PFSK-1 (cell line): ENCODE results near the gene C5.

Source experiments
- FOXP2 ChIP-seq: optimal IDR thresholded peaks from 2 replicates; pipeline ENCODE3; 2011; ENCODE audit warnings: borderline replicate concordance, control low read depth, inconsistent platforms; ENCODE audit not compliant: insufficient read depth; ENCODE audit errors: extremely low read length, extremely low read depth
- POLR2AphosphoS5 ChIP-seq: IDR thresholded peaks from 2 replicates; pipeline ENCODE4 v1.6.1; 2012; ENCODE audit warnings: low read depth, mild to moderate bottlenecking, control low read depth, low read length, moderate library complexity
- REST ChIP-seq, 2 experiments: IDR thresholded peaks; 2 replicates each; pipeline versions ENCODE4 v1.6.1 to v1.8.0; 2011 to 2012; ENCODE audit warnings: low read depth in 2 of 2, low read length in 2 of 2, control low read depth in 1 of 2, inconsistent platforms in 1 of 2, mild to moderate bottlenecking in 1 of 2, moderate library complexity in 1 of 2; ENCODE audit not compliant: insufficient read depth in 1 of 2
- SIN3A ChIP-seq: IDR thresholded peaks from 2 replicates; pipeline ENCODE4 v1.6.1; 2012; ENCODE audit warnings: mild to moderate bottlenecking, low read length, moderate library complexity, borderline replicate concordance; ENCODE audit not compliant: insufficient read depth
- TAF1 ChIP-seq: IDR thresholded peaks from 2 replicates; pipeline ENCODE4 v1.6.1; 2012; ENCODE audit warnings: low read length, control low read depth, borderline replicate concordance; ENCODE audit not compliant: insufficient read depth

The C5 gene

GRCh38 chr9:120916991-120917880 is 132.8 kb downstream of the C5 start:
- TF ChIP-seq SIN3A, result no peak
- TF ChIP-seq REST (IDR thresholded peaks at IDR 0.05; ENCODE audit: insufficient read depth in 1 of 2, low read depth in 2 of 2, low read length in 2 of 2), result no peak
- TF ChIP-seq TAF1, result no peak
- TF ChIP-seq FOXP2, result no peak

- TF ChIP-seq SIN3A (no peak), FOXP2 (no peak), TAF1 (no peak), POLR2AphosphoS5 (no peak), REST (IDR thresholded peaks at IDR 0.05; ENCODE audit: insufficient read depth in 1 of 2, low read depth in 2 of 2, low read length in 2 of 2) (no peak)
Observed at GRCh38 chr9:120916588-120916987, 133.5 kb downstream of the C5 start.

- TF ChIP-seq TAF1 (no peak), FOXP2 (no peak), POLR2AphosphoS5 (no peak), SIN3A (no peak), REST (IDR thresholded peaks at IDR 0.05; ENCODE audit: insufficient read depth in 1 of 2, low read depth in 2 of 2, low read length in 2 of 2) (no peak)
Observed at GRCh38 chr9:120915854-120916470, 134.1 kb downstream of the C5 start.

GRCh38 chr9:120914953-120915352 is 135.1 kb downstream of the C5 start:
- TF ChIP-seq FOXP2, result no peak
- no peak for TF ChIP-seq TAF1
- TF ChIP-seq POLR2AphosphoS5, result no peak
- no peak for TF ChIP-seq SIN3A
- no peak for TF ChIP-seq REST (IDR thresholded peaks at IDR 0.05; ENCODE audit: insufficient read depth in 1 of 2, low read depth in 2 of 2, low read length in 2 of 2)
